Upper lobe of right lung (tissue), 1 donor: ENCODE measurements around the gene TNFRSF14. TPM values are rescaled to one million over a fixed set of nuclear protein-coding genes. Genes with fewer than 3 reads are reported as not detected.
A peak's percentile ranks its signal among the peaks of the same experiment; 100 is the strongest.

Experiments
- ATAC-seq: fragments of 200-7000 bp; cut with Tn5 transposase; one replicate; pipeline ENCODE4 v1.9.1; 2020; ENCODE audit warnings: mild to moderate bottlenecking, moderate library complexity
- DNase-seq: peaks from one replicate; pipeline ENCODE4 v3.0.0-alpha.2; 2020
- H3K27ac ChIP-seq: fragments of 200-600 bp; one replicate; pipeline ENCODE4 v1.8.0; 2022
- H3K27me3 ChIP-seq: fragments of 200-600 bp; one replicate; pipeline ENCODE4 v1.8.0; 2022; ENCODE audit warnings: mild to moderate bottlenecking
- H3K36me3 ChIP-seq: fragments of 200-600 bp; one replicate; pipeline ENCODE4 v1.8.0; 2022
- H3K4me1 ChIP-seq: fragments of 200-600 bp; one replicate; pipeline ENCODE4 v1.8.0; 2022
- H3K4me3 ChIP-seq: fragments of 200-600 bp; one replicate; pipeline ENCODE4 v1.8.0; 2022; ENCODE audit warnings: mild to moderate bottlenecking
- H3K9me3 ChIP-seq: fragments of 200-600 bp; one replicate; pipeline ENCODE4 v1.8.0; 2022
- CTCF ChIP-seq: fragments of 200-600 bp; IDR thresholded peaks from one replicate; pipeline ENCODE4 v1.8.0; 2022; ENCODE audit warnings: antibody characterized with exemption
- intact Hi-C: fragments of 100-400 bp; cut with DNase I; formaldehyde crosslinking; loops from one replicate; pipeline ENCODE4 v1.11.0; 2022
- total RNA-seq: library from RNA; stranded (reverse); fragmentation: NEBNext Ultra II Directional; extraction: Animal tissue kit (Norgen Biotek cat#: 25700); gene quantifications from one replicate; pipeline ENCODE4 v1.2.1, GENCODE V29; 2021
- donor health status: DM: no; HTN: yes; CAD: no; lungs with severe emphysema.

Gene TNFRSF14
- total RNA-seq, 1 donor from 2014 or later: 133 TPM

GRCh38 chr1:2587071-2587859, 31.1 kb downstream of the TNFRSF14 start:
- no peak for ATAC-seq
- Histone ChIP-seq H3K4me1 (peaks cover 33% of the 10 kb centered on the region), H3K4me3 (peak overlapping the region; percentile 88), H3K27me3 (no peaks in the 10 kb centered on the region), H3K27ac (peak overlapping the region; percentile 68), H3K36me3 (no peaks in the 10 kb centered on the region), H3K9me3 (no peaks in the 10 kb centered on the region)
- TF ChIP-seq CTCF: no peak
- DNase-seq: no peak
- intact Hi-C loops: no loop called here

- Histone ChIP-seq H3K4me1 (peaks cover 32% of the 10 kb centered on the region), H3K36me3 (no peaks in the 10 kb centered on the region), H3K9me3 (no peaks in the 10 kb centered on the region), H3K4me3 (peak overlapping the region; percentile 88), H3K27ac (no peak overlapping the region), H3K27me3 (no peaks in the 10 kb centered on the region)
- no peak for ATAC-seq
- peak; percentile 65 for DNase-seq
- intact Hi-C loops: no loop called here
- TF ChIP-seq CTCF: no peak
Observed at GRCh38 chr1:2587860-2588571, 31.8 kb downstream of the TNFRSF14 start.

GRCh38 chr1:2588661-2589430, 32.7 kb downstream of the TNFRSF14 start:
- no peaks in the 10 kb centered on the region for H3K36me3 ChIP-seq
- ATAC-seq (no peak), DNase-seq (peak; percentile 67)
- no peak overlapping the region for H3K4me3 ChIP-seq
- no peaks in the 10 kb centered on the region for H3K27me3 ChIP-seq
- H3K27ac ChIP-seq: no peak overlapping the region
- intact Hi-C loops: no loop called here
- no peak for TF ChIP-seq CTCF
- no peaks in the 10 kb centered on the region for H3K9me3 ChIP-seq
- peaks cover 32% of the 10 kb centered on the region for H3K4me1 ChIP-seq

DNA sequence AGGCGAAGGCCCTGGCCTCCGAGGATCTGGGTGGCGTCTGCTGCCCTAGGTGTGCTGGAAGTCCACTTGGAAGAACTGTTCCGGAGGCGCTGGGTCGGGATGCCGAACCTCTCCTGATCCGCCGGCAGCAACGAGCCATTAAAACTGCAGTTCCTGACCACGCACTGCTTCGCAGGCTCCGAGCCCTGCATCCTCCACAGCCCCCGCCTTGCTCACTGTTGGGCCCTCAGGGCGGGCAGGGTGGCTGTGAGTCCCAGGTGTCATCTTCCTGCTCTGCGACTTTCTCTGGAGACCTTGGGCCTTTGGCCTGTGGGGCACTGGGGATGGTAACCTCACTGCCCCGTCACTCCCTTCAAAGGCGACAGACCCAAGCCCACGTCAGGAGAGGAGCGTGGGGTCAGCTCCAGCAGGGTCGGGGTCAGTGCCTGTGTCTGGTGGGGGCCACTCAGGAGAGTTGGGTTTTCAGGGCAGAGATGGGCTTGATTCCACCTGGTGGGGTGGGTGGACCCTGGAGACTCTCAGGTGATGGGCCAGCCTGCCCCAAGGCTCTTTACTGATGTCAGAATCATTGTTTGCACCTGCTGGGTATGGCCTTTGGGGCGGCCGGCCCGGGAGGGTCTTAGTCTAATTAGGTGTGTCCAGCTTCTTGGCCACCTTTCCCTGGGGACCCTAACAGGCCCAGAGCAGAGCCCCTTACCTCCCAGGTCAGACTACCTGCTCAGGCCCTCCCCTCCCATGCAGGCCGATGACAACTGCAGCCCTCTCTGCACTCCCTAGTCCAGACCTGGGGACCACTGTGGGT, 33.5 kb downstream of the TNFRSF14 start:
- intact Hi-C loops: no loop called here
- H3K9me3 ChIP-seq: no peaks in the 10 kb centered on the region
- H3K4me1 ChIP-seq: peaks cover 29% of the 10 kb centered on the region
- TF ChIP-seq CTCF: no peak
- DNase-seq (peak; percentile 63), ATAC-seq (no peak)
- H3K27ac ChIP-seq: no peak overlapping the region
- no peaks in the 10 kb centered on the region for H3K27me3 ChIP-seq
- H3K36me3 ChIP-seq: no peaks in the 10 kb centered on the region
- no peak overlapping the region for H3K4me3 ChIP-seq
